Glomerular visceral epithelial cell (primary cell): Measurements from ENCODE around the gene GLI1.

ENCODE experiments used
- DNase-seq: peaks from one replicate; pipeline ENCODE4 v3.0.0-alpha.2; 2016; ENCODE audit errors: extremely low spot score

Gene GLI1

DNA sequence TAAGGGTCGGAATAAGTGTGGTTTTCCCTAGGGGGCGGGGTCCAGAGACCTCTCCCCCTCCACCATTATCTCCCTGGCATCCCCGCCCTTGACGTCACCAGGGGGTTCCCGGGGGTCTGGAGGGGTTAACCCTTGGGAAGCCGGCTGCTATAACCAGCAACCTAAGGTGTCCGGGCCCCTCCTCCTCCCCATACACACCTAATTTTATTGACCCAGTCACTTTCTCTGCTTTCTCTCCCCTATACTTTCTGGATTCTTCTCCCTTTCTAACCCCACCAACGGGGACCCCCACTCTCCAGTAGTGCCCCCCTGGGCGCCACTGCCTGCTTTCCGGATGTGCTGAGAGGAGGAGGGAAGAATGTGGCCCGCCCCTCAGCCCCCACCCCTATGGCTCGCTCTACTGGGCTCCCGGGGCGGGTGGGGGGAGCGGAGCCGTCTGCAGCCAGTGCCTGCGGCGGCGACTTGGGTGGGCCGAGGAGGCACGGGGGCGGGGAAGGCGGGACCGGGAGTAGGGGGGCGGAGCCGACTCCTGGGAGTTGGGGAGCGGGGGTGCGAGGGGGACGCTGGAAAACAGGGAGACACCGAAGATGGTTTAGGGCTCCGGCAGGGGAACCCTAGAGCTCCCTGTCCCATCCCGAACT, 1.8 kb downstream of the GLI1 start:
- peak; percentile 62 for DNase-seq

- no peak for DNase-seq
These were observed 2.3 kb downstream of the GLI1 start for GRCh38 chr12:57461917-57462250.

DNA sequence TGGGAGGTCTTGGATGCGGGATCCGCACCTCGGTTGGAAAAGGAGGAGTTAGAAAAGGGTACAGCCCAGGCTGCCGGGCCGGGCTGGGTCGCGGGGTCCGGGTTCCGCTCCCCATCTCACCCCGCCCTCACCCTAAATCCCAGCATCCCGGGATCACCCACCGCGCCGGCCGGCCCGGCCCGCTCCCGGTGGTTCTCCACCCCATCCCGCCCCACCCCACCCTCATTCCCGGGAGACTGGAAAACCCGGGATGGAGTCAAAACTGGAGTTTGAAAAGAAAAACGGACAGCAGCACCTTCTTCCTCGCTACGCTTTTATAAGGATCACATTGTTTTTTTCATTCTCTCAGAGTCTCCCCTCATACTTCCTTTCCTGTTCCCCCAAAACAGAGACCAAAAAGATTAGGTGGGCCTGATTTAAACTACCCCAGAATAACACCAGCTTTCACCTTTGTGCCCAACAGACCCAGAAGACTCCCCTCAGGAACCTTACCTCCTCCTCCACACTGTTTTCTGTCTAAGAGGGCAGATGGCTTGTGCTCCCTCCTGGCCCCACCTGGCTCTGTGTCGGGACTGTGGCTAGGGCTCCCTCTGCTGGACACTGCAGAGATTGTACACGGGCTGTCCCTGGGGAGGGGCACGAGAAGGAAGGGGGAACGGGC, 2.8 kb downstream of the GLI1 start:
- DNase-seq = peak; percentile 89

GRCh38 chr12:57462912-57463253, 3.3 kb downstream of the GLI1 start:
- DNase-seq = no peak

- DNase-seq = no peak
These were observed 5.0 kb downstream of the GLI1 start for GRCh38 chr12:57464569-57464968.

GRCh38 chr12:57465030-57465746, 5.6 kb downstream of the GLI1 start:
- DNase-seq = no peak

GRCh38 chr12:57465747-57466505, 6.3 kb downstream of the GLI1 start:
- DNase-seq = no peak

- no peak for DNase-seq
These were observed 7.8 kb downstream of the GLI1 start for GRCh38 chr12:57467212-57467874.

- no peak for DNase-seq
These were observed 8.3 kb downstream of the GLI1 start for GRCh38 chr12:57467915-57468314.

GRCh38 chr12:57469296-57470164, 9.9 kb downstream of the GLI1 start:
- no peak for DNase-seq

DNA sequence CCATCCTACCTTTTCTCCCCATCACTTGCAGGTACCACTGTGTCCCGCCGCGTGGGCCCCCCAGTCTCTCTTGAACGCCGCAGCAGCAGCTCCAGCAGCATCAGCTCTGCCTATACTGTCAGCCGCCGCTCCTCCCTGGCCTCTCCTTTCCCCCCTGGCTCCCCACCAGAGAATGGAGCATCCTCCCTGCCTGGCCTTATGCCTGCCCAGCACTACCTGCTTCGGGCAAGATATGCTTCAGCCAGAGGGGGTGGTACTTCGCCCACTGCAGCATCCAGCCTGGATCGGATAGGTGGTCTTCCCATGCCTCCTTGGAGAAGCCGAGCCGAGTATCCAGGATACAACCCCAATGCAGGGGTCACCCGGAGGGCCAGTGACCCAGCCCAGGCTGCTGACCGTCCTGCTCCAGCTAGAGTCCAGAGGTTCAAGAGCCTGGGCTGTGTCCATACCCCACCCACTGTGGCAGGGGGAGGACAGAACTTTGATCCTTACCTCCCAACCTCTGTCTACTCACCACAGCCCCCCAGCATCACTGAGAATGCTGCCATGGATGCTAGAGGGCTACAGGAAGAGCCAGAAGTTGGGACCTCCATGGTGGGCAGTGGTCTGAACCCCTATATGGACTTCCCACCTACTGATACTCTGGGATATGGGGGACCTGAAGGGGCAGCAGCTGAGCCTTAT, 10.8 kb downstream of the GLI1 start:
- DNase-seq = no peak

- DNase-seq = no peak
These were observed 11.5 kb downstream of the GLI1 start for GRCh38 chr12:57470970-57471656.

- DNase-seq = no peak
These were observed 12.1 kb downstream of the GLI1 start for GRCh38 chr12:57471661-57472060.

GRCh38 chr12:57472391-57472790, 12.8 kb downstream of the GLI1 start:
- DNase-seq = no peak

- no peak for DNase-seq
These were observed 13.8 kb downstream of the GLI1 start for GRCh38 chr12:57473392-57473791.

GRCh38 chr12:57473886-57474285, 14.3 kb downstream of the GLI1 start:
- DNase-seq = no peak

GRCh38 chr12:57474430-57474829, 14.8 kb downstream of the GLI1 start:
- DNase-seq = peak; percentile 26

GRCh38 chr12:57474862-57475261, 15.3 kb downstream of the GLI1 start:
- no peak for DNase-seq

DNA sequence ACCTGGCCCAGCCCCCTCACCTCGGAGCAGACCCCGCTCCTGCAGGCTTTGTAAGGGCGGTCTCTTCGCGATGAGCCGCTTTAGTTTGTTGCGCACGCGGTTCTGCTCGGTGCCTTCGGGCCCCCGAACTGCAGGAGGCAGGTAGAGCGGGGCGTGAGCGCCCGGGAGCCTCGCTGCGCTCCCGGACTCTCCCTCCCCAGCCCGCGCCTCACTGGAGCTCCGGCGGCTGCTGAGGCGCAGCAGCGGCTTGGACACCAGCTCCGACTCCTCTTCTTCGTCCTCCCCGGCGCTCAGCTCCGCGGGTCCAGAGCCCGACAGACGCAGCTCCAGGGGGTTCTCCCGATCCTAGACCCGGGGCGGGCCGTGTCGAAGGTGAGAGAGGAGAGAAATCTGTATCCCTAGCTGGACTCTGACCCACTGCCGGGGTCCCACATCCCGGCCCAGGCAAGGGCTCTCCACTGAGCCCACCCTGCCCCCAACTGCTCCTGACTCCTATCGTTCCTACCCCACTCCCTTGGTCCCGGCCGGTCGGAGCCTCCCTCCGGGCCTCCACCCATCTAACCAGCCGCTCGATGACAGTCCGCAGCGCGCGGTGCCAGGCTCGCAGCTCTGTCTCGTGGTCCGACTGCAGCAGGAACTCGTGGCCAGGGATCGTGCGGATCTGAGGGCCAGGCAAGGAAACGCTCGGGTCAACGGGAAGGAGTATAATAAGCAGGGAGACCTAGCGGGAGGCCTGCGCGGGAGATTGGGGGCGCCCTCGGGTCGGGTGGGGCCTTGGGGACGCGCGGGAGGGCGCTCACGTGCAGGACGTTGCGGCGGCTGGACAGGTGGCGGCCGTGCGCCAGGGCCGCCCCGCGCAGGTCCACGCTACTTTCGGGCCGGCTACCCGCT, 15.9 kb downstream of the GLI1 start:
- peak; percentile 23 for DNase-seq
